A549 (cell line): ENCODE data around the gene CARMIL3. TPM values are rescaled to one million over a fixed set of nuclear protein-coding genes. Genes with fewer than 3 reads are reported as not detected.

Experiments used
- ATAC-seq, 2 experiments: fragments of 200-7000 bp in 1 of 2; fragments of >200 bp in 1 of 2; cut with Nextera tagmentation in 1 of 2; cut with Tn5 transposase in 1 of 2; 3 replicates each; pipeline versions ENCODE4 v1.8.0 to v1.9.1; 2018 to 2020; ENCODE audit warnings: mild to moderate bottlenecking in 1 of 2, moderate library complexity in 1 of 2
- CTCF ChIA-PET: fragments of 300-600 bp; sonication (Branson Sonifier 250); formaldehyde crosslinking; extraction: SDS; loops from one replicate; lab custom pipeline; 2021; ENCODE audit warnings: antibody characterized with exemption, inconsistent platforms; lab: Yijun Ruan, JAX
- POLR2A ChIA-PET: fragments of 350-600 bp; formaldehyde crosslinking; extraction: SDS; loops from one replicate; lab custom pipeline; 2021; ENCODE audit warnings: antibody characterized with exemption, inconsistent platforms; lab: Yijun Ruan, JAX
- DNase-seq, 2 experiments: peaks; one replicate each; pipeline versions ENCODE4 v3.0.0 to v3.0.0-alpha.2; 2011 to 2016; ENCODE audit warnings: low read depth in 1 of 2, low spot score in 1 of 2
- FAIRE-seq: peaks from 2 replicates; lab custom pipeline; 2011; peaks lifted over from hg19 to GRCh38; lab: Jason Lieb, UNC
- H3K27ac ChIP-seq, 2 experiments: fragments of >200 bp; sonication (Bioruptor Twin); formaldehyde crosslinking; 3 replicates each; pipeline ENCODE4 v1.5.1; 2016 to 2017
- H3K4me1 ChIP-seq: fragments of >200 bp; sonication (Bioruptor Twin); formaldehyde crosslinking; 3 replicates; pipeline ENCODE4 v1.6.1; 2016
- H3K4me2 ChIP-seq: fragments of >200 bp; sonication (Bioruptor Twin); formaldehyde crosslinking; 3 replicates; pipeline ENCODE4 v1.6.1; 2016
- H3K4me3 ChIP-seq: fragments of >200 bp; sonication (Bioruptor Twin); formaldehyde crosslinking; 3 replicates; pipeline ENCODE4 v1.5.1; 2016
- H3K9me3 ChIP-seq: fragments of >200 bp; sonication (Bioruptor Twin); formaldehyde crosslinking; 3 replicates; pipeline ENCODE4 v1.6.1; 2016
- BCL3 ChIP-seq: fragments of >200 bp; sonication (Bioruptor Twin); formaldehyde crosslinking; IDR thresholded peaks from 3 replicates; pipeline ENCODE4 v1.6.1; 2016
- CEBPB ChIP-seq, 2 experiments: fragments of >200 bp in 1 of 2; sonication (Bioruptor Twin) in 1 of 2; formaldehyde crosslinking in 1 of 2; IDR thresholded peaks; 2 replicates each; pipeline ENCODE4 v1.6.1; 2012 to 2016
- E2F6 ChIP-seq: IDR thresholded peaks from 2 replicates; pipeline ENCODE4 v1.6.1; 2012; ENCODE audit warnings: low read depth, borderline replicate concordance
- FOSL2 ChIP-seq, 2 experiments: fragments of 450-650 bp in 1 of 2; fragments of >200 bp in 1 of 2; sonication (Bioruptor Twin) in 1 of 2; formaldehyde crosslinking; IDR thresholded peaks; 2 replicates each; pipeline versions ENCODE4 v1.5.0 to v1.6.1; 2016 to 2020; ENCODE audit warnings: mild to moderate bottlenecking in 1 of 2, moderate library complexity in 1 of 2
- GATA3 ChIP-seq: IDR thresholded peaks from 2 replicates; pipeline ENCODE4 v1.6.1; 2012; ENCODE audit warnings: borderline replicate concordance
- HMGXB4 ChIP-seq: fragments of 250-450 bp; sonication (Bioruptor Pico); IDR thresholded peaks from 2 replicates; pipeline ENCODE4 v1.5.0; 2021; ENCODE audit warnings: mild to moderate bottlenecking, moderate library complexity, borderline replicate concordance
- HOXB13 ChIP-seq: fragments of 250-450 bp; sonication (Bioruptor Pico); IDR thresholded peaks from 2 replicates; pipeline ENCODE4 v1.5.0; 2020; ENCODE audit warnings: low read depth, mild to moderate bottlenecking, moderate library complexity
- HOXB5 ChIP-seq: fragments of 250-450 bp; sonication (Bioruptor Pico); IDR thresholded peaks from 2 replicates; pipeline ENCODE4 v1.5.0; 2020; ENCODE audit warnings: mild to moderate bottlenecking, moderate library complexity
- JUN ChIP-seq, 2 experiments: fragments of >200 bp; sonication (Bioruptor Twin); formaldehyde crosslinking; IDR thresholded peaks; 2 replicates in 1 of 2; 3 replicates in 1 of 2; pipeline ENCODE4 v1.6.1; 2016 to 2017
- KDM5A ChIP-seq: fragments of 200-600 bp; sonication (generic); IDR thresholded peaks from 2 replicates; pipeline ENCODE4 v1.6.1; 2016; ENCODE audit warnings: antibody characterized with exemption, mild to moderate bottlenecking
- MAFK ChIP-seq: fragments of 450-650 bp; IDR thresholded peaks from 2 replicates; pipeline ENCODE4 v1.6.1; 2014; ENCODE audit not compliant: partially characterized antibody
- MAX ChIP-seq: IDR thresholded peaks from 2 replicates; pipeline ENCODE4 v1.6.1; 2012
- MAZ ChIP-seq: fragments of 150-350 bp; IDR thresholded peaks from 2 replicates; pipeline ENCODE4 v1.6.1; 2014; ENCODE audit warnings: antibody characterized with exemption, low read depth, low read length, borderline replicate concordance
- NR3C1 ChIP-seq: fragments of >200 bp; sonication (Bioruptor Twin); formaldehyde crosslinking; IDR thresholded peaks from 3 replicates; pipeline ENCODE4 v1.6.1; 2017
- POLR2A ChIP-seq: IDR thresholded peaks from 2 replicates; pipeline ENCODE4 v1.6.1; 2012; ENCODE audit warnings: mild to moderate bottlenecking, low read length
- RAD21 ChIP-seq, 2 experiments: fragments of >200 bp in 1 of 2; sonication (Bioruptor Twin) in 1 of 2; formaldehyde crosslinking in 1 of 2; IDR thresholded peaks in 1 of 2; conservative IDR thresholded peaks in 1 of 2; 2 replicates in 1 of 2; 3 replicates in 1 of 2; pipeline ENCODE4 v1.6.1; 2012 to 2018; ENCODE audit warnings: inconsistent platforms in 1 of 2
- SMC3 ChIP-seq: fragments of >200 bp; sonication (Bioruptor Twin); formaldehyde crosslinking; IDR thresholded peaks from 3 replicates; pipeline ENCODE4 v1.6.1; 2018; ENCODE audit warnings: inconsistent platforms
- ZFP36 ChIP-seq: fragments of 450-650 bp; IDR thresholded peaks from 2 replicates; pipeline ENCODE4 v1.6.1; 2014; ENCODE audit warnings: borderline replicate concordance; ENCODE audit not compliant: partially characterized antibody
- WGBS: methylation state at CpG from one replicate; pipeline ENCODE4 v1.1.6; 2017; ENCODE audit errors: missing lambda C conversion rate; 5-methylcytosine and 5-hydroxymethylcytosine counted together
- polyA plus RNA-seq, 4 experiments: library from polyadenylated mRNA; depleted of rRNA in 3 of 4; stranded (reverse); fragments of >200 nt; fragmentation: RNase III in 1 of 4; extraction: RNeasy Plus Mini Kit Qiagen cat#74134 plus additional on column Dnase treatment in 1 of 4; gene quantifications; 2 replicates in 3 of 4; 3 replicates in 1 of 4; pipeline ENCODE4 v1.2.3, GENCODE V29; 2011 to 2017

The CARMIL3 gene
- polyA plus RNA-seq, 2 of the 4 experiments (the other 2 are of a cell fraction): 0.45 to 0.98 TPM

GRCh38 chr14:24113801-24114531 is 62.2 kb downstream of the CARMIL3 start:
- WGBS: 2% methylated on average over 36 of the region's 42 CpGs
- POLR2A ChIA-PET: interaction anchor here (0.5 to 2.9 kb wide), 22 partner anchors 10 to 1470 kb away, joined by 3 to 55 read pairs (median 4); partner anchors contain the start of genes CARMIL3, CIDEB, EMC9 and IRF9
- no peak for FAIRE-seq
- peak overlapping the region; percentile 78 for H3K4me2 ChIP-seq
- H3K9me3 ChIP-seq: no peaks in the 10 kb centered on the region
- peak; percentile 74 to 75 for ATAC-seq
- H3K4me3 ChIP-seq: peak overlapping the region; percentile 62
- peaks cover 13% of the 10 kb centered on the region; the same call in 1 of the 3 replicates for H3K4me1 ChIP-seq
- DNase-seq: peak; percentile 76 to 92
- peak overlapping the region; percentile 95 to 96 for H3K27ac ChIP-seq
- TF ChIP-seq NR3C1: no peak
- TF ChIP-seq KDM5A: 0 out of 2 replicates have a peak, but pooled peaks have one; percentile 34
- peak; percentile 63 to 82; a peak in 3 of 5 replicates for TF ChIP-seq JUN (IDR thresholded peaks at IDR 0.05)
- 0 out of 2 replicates have a peak, but pooled peaks have one; percentile 66 for TF ChIP-seq MAZ
- TF ChIP-seq HMGXB4 (CRISPR knock-in tag): no peak
- peak; percentile 47; the same call in 1 of the 2 replicates for TF ChIP-seq HOXB13 (CRISPR knock-in tag)
- peak; percentile 20; the same call in 1 of the 3 replicates for TF ChIP-seq SMC3
- no peak for TF ChIP-seq RAD21 (conservative IDR thresholded peaks at IDR 0.05 in 1 of 2, IDR thresholded peaks at IDR 0.05 in 1 of 2)
- TF ChIP-seq POLR2A: peak; percentile 67
- TF ChIP-seq BCL3: peak; percentile 74; the same call in 2 of the 3 replicates
- TF ChIP-seq GATA3: peak; percentile 27; the same call in 1 of the 2 replicates
- TF ChIP-seq MAFK: peak; percentile 16
- peak; percentile 51; the same call in 1 of the 2 replicates for TF ChIP-seq MAX
- TF ChIP-seq CEBPB (IDR thresholded peaks at IDR 0.05): peak; percentile 49 to 83; a peak in 3 of 4 replicates
- no peak for TF ChIP-seq FOSL2 (IDR thresholded peaks at IDR 0.05)
- peak; percentile 33 for TF ChIP-seq FOSL2 (CRISPR knock-in tag; IDR thresholded peaks at IDR 0.05)
- peak; percentile 60; the same call in 1 of the 2 replicates for TF ChIP-seq E2F6
- no peak for TF ChIP-seq ZFP36
- TF ChIP-seq HOXB5 (CRISPR knock-in tag): no peak
- TF ChIP-seq, all 56 proteins: peak for 13
- CTCF ChIA-PET: interaction anchor here (0.8 to 5.6 kb wide), 13 partner anchors 12 to 525 kb away, joined by 3 to 44 read pairs (median 4); partner anchors contain the start of genes EMC9 and IRF9
